ENCODE results near the gene TMEM106B.

DNA sequence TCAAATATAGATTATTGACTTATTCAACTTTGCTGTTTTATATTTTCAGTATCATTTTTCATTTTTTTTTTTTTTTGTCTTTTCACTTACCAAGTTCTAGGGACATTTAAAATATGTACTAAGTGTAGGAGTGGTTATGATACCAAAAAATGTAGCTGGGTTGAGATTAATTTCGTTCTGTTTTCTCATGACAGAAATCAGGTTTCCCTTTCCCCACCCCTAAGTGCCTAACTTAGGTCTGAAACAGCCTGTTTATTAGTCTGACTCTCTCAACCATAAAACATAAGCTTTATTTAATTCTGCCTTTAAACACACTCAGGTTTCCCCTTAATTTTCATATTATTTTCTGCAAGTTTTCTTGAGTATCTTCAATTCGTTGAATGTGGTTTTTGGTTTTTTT, 22.1 kb downstream of the TMEM106B start:
- TF ChIP-seq POLR2A (IDR thresholded peaks at IDR 0.05; ENCODE audit: low read length): no peak
- no peak for TF ChIP-seq GATA1 (IDR thresholded peaks at IDR 0.05; ENCODE audit: low read depth, low read length)
